OCI-LY7 (cell line): Measurements from ENCODE around the gene GPR146. TPM values are rescaled to one million over a fixed set of nuclear protein-coding genes. Genes with fewer than 3 reads are reported as not detected.

Experiments used
- BruUV-seq: library from RNA; stranded (reverse); fragments of 400-500 nt; replicated peaks from 2 replicates; lab custom pipeline; 2021; lab: Mats Ljungman, UMichigan
- CTCF ChIA-PET: fragments of 300-600 bp; sonication (Branson Sonifier 250); formaldehyde crosslinking; loops from one replicate; lab custom pipeline; 2022; ENCODE audit warnings: antibody characterized with exemption; ENCODE audit not compliant: unreplicated experiment; lab: Charles Lee
- POLR2A ChIA-PET: fragments of 300-600 bp; sonication (Branson Sonifier 250); formaldehyde crosslinking; loops from one replicate; lab custom pipeline; 2022; ENCODE audit warnings: antibody characterized with exemption; lab: Charles Lee
- DNase-seq: peaks from one replicate; pipeline ENCODE4 v3.0.0-alpha.2; 2015; ENCODE audit warnings: low spot score
- H2AFZ ChIP-seq: fragments of 200-600 bp; sonication (generic), shearing (Covaris generic); 2 replicates; pipeline ENCODE4 v1.6.1; 2014; ENCODE audit warnings: mild to moderate bottlenecking, antibody characterized with exemption, low read length, moderate library complexity
- H3K27ac ChIP-seq: fragments of 200-600 bp; sonication (generic); 2 replicates; pipeline ENCODE4 v1.5.1; 2014; ENCODE audit warnings: mixed run types, low read depth, mild to moderate bottlenecking, moderate library complexity, low read length, inconsistent platforms; ENCODE audit not compliant: poor library complexity, severe bottlenecking
- H3K36me3 ChIP-seq: fragments of 200-600 bp; sonication (generic); 2 replicates; pipeline ENCODE4 v1.6.1; 2014; ENCODE audit warnings: mild to moderate bottlenecking, antibody characterized with exemption, low read length, moderate library complexity, mixed read lengths; ENCODE audit not compliant: insufficient read depth
- H3K4me1 ChIP-seq: fragments of 200-600 bp; sonication (generic); 2 replicates; pipeline ENCODE4 v1.5.1; 2014; ENCODE audit warnings: mild to moderate bottlenecking, low read length; ENCODE audit not compliant: insufficient read depth, poor library complexity, severe bottlenecking
- H3K4me2 ChIP-seq: fragments of 200-600 bp; sonication (generic); 2 replicates; pipeline ENCODE4 v1.6.1; 2014; ENCODE audit warnings: mild to moderate bottlenecking, low read length
- H3K4me3 ChIP-seq: fragments of 200-600 bp; sonication (generic); 2 replicates; pipeline ENCODE4 v1.5.1; 2014; ENCODE audit warnings: mild to moderate bottlenecking, low read depth, low read length; ENCODE audit not compliant: poor library complexity, severe bottlenecking
- H3K79me2 ChIP-seq: fragments of 200-600 bp; sonication (generic); 2 replicates; pipeline ENCODE4 v1.6.1; 2016; ENCODE audit warnings: low read depth, mild to moderate bottlenecking, low read length, moderate library complexity, mixed read lengths; ENCODE audit not compliant: insufficient read depth
- H3K9me2 ChIP-seq: fragments of 200-600 bp; sonication (generic); 2 replicates; pipeline ENCODE4 v1.6.1; 2016; ENCODE audit warnings: mild to moderate bottlenecking, low read length, mixed read lengths; ENCODE audit not compliant: insufficient read depth
- H3K9me3 ChIP-seq: fragments of 200-600 bp; sonication (generic); 2 replicates; pipeline ENCODE4 v1.6.1; 2014; ENCODE audit warnings: mild to moderate bottlenecking, mixed run types, low read length, mixed read lengths
- H4K20me1 ChIP-seq: fragments of 200-600 bp; sonication (generic); 2 replicates; pipeline ENCODE4 v1.6.1; 2014; ENCODE audit warnings: mild to moderate bottlenecking, antibody characterized with exemption, low read length, moderate library complexity, mixed read lengths; ENCODE audit not compliant: insufficient read depth
- EZH2phosphoT487 ChIP-seq: fragments of 200-600 bp; sonication (generic); IDR thresholded peaks from 2 replicates; pipeline ENCODE4 v1.6.1; 2018; ENCODE audit warnings: low read depth, borderline replicate concordance, mild to moderate bottlenecking, mixed run types, antibody characterized with exemption, low read length, moderate library complexity, mixed read lengths
- intact Hi-C: fragments of 100-400 bp; cut with micrococcal nuclease; formaldehyde crosslinking; loops from one replicate; pipeline ENCODE4 v1.10.0; 2022; ENCODE audit not compliant: unreplicated experiment
- total RNA-seq, 2 experiments: library from RNA; depleted of rRNA in 1 of 2; stranded (reverse); fragments of >200 nt in 1 of 2; shearing (Covaris generic) in 1 of 2; gene quantifications; 2 replicates each; pipeline ENCODE4 v1.2.3, GENCODE V29; 2014 to 2022
- TF ChIP-seq, protein P1 (sequence below): fragments of 200-600 bp; sonication (generic); conservative IDR thresholded peaks from 2 replicates; pipeline ENCODE4 v1.5.1; 2014; ENCODE audit warnings: mild to moderate bottlenecking, antibody characterized with exemption, low read length, moderate library complexity, mixed read lengths

Gene GPR146
- total RNA-seq, 2 experiments from 2014 or later = 0.95 to 3.3 TPM

DNA sequence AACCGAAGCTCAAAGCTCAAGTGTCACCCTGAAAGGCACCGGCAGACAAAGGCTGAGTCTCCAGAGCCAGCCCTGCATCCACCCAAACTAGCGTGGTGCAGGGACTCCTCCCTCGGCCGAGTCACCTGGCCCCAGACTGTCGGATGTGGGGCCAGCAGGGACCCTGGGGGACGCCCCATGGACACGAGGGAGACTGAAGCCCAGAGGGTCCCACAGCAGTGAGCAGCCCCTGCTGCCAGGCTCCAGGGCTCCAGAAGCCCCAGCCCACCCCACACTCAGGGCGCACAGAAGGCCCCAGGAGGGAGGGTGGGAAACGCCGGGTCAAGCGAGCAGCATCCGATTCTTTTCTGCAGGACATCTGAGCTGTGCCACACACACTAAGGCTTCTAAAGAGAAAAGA lies 20.2 kb downstream of the GPR146 start:
- Histone ChIP-seq H4K20me1 (no peaks in the 10 kb centered on the region), H3K9me2 (no peaks in the 10 kb centered on the region), H3K27ac (no peak overlapping the region), H3K4me3 (no peak overlapping the region), H3K79me2 (no peaks in the 10 kb centered on the region), H3K4me2 (no peak overlapping the region), H2AFZ (no peak overlapping the region), H3K36me3 (no peaks in the 10 kb centered on the region), H3K4me1 (peaks cover 57% of the 10 kb centered on the region), H3K9me3 (no peaks in the 10 kb centered on the region)
- DNase-seq = no peak
- no peak for TF ChIP-seq EZH2phosphoT487
- TF ChIP-seq, protein P1, sequence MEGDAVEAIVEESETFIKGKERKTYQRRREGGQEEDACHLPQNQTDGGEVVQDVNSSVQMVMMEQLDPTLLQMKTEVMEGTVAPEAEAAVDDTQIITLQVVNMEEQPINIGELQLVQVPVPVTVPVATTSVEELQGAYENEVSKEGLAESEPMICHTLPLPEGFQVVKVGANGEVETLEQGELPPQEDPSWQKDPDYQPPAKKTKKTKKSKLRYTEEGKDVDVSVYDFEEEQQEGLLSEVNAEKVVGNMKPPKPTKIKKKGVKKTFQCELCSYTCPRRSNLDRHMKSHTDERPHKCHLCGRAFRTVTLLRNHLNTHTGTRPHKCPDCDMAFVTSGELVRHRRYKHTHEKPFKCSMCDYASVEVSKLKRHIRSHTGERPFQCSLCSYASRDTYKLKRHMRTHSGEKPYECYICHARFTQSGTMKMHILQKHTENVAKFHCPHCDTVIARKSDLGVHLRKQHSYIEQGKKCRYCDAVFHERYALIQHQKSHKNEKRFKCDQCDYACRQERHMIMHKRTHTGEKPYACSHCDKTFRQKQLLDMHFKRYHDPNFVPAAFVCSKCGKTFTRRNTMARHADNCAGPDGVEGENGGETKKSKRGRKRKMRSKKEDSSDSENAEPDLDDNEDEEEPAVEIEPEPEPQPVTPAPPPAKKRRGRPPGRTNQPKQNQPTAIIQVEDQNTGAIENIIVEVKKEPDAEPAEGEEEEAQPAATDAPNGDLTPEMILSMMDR = no peak
- POLR2A ChIA-PET = interaction anchor here (0.8 kb wide), 1 partner anchor 21 kb away, joined by 3 read pairs; no protein-coding TSS in a partner anchor
- CTCF ChIA-PET = interaction anchor here (0.8 to 2.2 kb wide), 4 partner anchors 22 to 72 kb away, joined by 3 to 8 read pairs (median 5); no protein-coding TSS in a partner anchor
- no TSS peak for BruUV-seq
- intact Hi-C loops = loop anchor here (2.0 kb wide), 3 partner anchors 44 to 156 kb away; no protein-coding TSS in a partner anchor

GRCh38 chr7:1065263-1065584 lies 20.9 kb downstream of the GPR146 start:
- H3K4me3 ChIP-seq = peak overlapping the region; percentile 38
- no peaks in the 10 kb centered on the region for H3K9me3 ChIP-seq
- TF ChIP-seq EZH2phosphoT487 = no peak
- TF ChIP-seq, protein P1 = no peak
- intact Hi-C loops = loop anchor here (1.0 to 2.0 kb wide), 5 partner anchors 41 to 156 kb away; no protein-coding TSS in a partner anchor
- H3K36me3 ChIP-seq = no peaks in the 10 kb centered on the region
- DNase-seq = no peak
- H3K9me2 ChIP-seq = no peaks in the 10 kb centered on the region
- no peak overlapping the region for H3K27ac ChIP-seq
- BruUV-seq = no TSS peak
- H3K79me2 ChIP-seq = no peaks in the 10 kb centered on the region
- no peaks in the 10 kb centered on the region for H4K20me1 ChIP-seq
- POLR2A ChIA-PET = interaction anchor here (0.6 to 1.3 kb wide), 3 partner anchors 22 to 83 kb away, joined by 3 to 5 read pairs (median 4); no protein-coding TSS in a partner anchor
- H3K4me1 ChIP-seq = peaks cover 52% of the 10 kb centered on the region
- H3K4me2 ChIP-seq = peak overlapping the region; percentile 53
- CTCF ChIA-PET = interaction anchor here (0.6 to 2.2 kb wide), 5 partner anchors 42 to 1853 kb away, joined by 3 to 8 read pairs (median 4); no protein-coding TSS in a partner anchor
- no peak overlapping the region for H2AFZ ChIP-seq
